ENCODE measurements around the gene MLLT3.

MLLT3 gene

DNA sequence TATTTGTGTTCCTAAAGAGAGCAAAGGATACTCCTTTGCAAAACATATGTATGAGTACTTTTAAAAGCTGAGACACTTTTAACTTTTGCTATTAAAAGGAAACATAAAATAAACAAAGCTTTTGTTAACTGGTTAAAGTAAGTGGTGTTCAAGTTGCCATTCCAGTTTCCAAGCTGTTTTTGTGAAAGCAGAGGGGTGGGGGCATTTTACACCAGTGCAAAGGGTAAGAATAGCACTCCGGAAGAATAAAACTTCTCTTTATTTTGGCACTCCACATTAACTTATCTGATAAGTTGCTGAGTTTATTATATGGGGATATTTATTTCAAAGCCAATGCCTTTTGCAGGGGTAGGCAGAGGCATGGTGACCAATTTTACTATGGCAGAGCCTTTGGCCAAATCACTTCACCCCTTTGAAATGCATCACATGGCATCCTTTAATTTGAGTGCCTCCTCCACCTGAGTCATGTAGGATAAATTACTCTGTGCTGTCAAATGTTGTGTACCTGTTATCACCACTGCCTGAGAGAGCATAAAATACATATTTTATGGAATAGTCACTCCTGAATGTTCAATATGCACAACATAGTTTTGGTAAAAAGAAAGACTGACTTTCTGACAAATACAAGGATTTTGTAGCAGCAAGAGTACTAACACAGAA lies 62.9 kb downstream of the MLLT3 start:
- H3K27me3 ChIP-seq (ENCODE audit: control insufficient read depth, insufficient read depth, low read length): no peaks in the 10 kb centered on the region
- H3K36me3 ChIP-seq (ENCODE audit: control insufficient read depth, insufficient read depth, low read length): no peaks in the 10 kb centered on the region
- no peak overlapping the region for H3K9ac ChIP-seq (ENCODE audit: low read length)
- no peak overlapping the region for H3K4me3 ChIP-seq (ENCODE audit: low read length)
- no peak overlapping the region for H3K27ac ChIP-seq (ENCODE audit: low read depth, low read length)
- H3K4me1 ChIP-seq (ENCODE audit: control insufficient read depth, insufficient read depth, low read length): peaks cover 41% of the 10 kb centered on the region

- Histone ChIP-seq H3K36me3 (ENCODE audit: control insufficient read depth, insufficient read depth, low read length) (no peaks in the 10 kb centered on the region), H3K27ac (ENCODE audit: low read depth, low read length) (peak overlapping the region; percentile 56), H3K4me1 (ENCODE audit: control insufficient read depth, insufficient read depth, low read length) (peaks cover 35% of the 10 kb centered on the region)
Observed at GRCh38 chr9:20558566-20559016, 63.7 kb downstream of the MLLT3 start.

DNA sequence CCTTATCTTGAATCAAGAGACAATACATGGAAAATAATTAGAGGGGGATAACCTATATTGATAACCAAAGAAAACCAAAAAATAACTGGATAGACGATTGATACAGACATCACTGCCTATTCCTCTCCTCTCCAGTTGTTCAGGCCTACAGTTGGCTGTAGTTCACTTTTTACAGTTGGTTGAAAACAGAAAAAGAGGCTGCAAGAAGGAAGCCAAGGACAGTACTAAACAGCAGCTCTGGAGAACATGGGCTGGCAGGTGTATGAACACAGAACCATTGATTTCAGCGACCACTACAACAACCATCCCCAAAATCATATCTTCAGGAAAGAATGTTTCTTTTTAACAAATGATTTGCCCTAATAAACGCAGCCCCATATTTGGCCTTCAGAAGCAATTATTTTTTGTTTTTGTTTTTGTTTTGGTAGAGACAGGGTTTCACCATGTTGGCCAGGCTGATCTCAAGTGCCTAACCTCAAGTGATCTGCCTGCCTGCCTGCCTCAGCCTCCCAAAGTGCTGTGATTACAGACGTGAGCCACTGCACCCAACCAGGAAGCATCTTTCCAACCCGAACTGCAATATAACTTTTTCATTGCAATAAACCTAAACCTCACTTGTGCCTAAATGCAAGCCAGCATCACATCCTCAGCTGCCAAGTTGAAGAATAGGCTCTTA lies 64.3 kb downstream of the MLLT3 start:
- Histone ChIP-seq H3K36me3 (ENCODE audit: control insufficient read depth, insufficient read depth, low read length) (no peaks in the 10 kb centered on the region), H3K4me1 (ENCODE audit: control insufficient read depth, insufficient read depth, low read length) (peaks cover 35% of the 10 kb centered on the region)

More at GRCh38 chr9:20558566-20559016, 63.7 kb downstream of the MLLT3 start:
- Histone ChIP-seq H3K4me3 (ENCODE audit: low read length) (no peak overlapping the region), H3K9ac (ENCODE audit: low read length) (no peak overlapping the region), H3K27me3 (ENCODE audit: control insufficient read depth, insufficient read depth, low read length) (no peaks in the 10 kb centered on the region)

DNA sequence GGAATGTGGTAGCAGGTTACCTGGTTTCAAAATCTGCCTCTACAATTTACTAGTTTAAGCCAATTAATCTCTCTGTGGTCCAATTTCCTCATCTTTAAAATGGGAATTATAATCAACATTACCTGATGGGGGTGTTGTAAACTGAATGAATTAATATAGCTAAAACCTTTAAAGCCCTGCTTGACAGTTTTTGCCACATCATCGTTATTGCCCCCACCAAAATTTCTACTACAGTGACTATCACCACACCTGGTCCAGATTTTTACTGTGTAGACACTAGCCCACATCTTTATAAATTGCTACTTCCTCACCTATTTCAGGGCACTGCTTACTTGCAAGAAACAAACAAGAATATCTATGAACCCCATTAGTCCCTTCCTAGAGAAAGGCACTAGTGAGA lies 65.0 kb downstream of the MLLT3 start:
- H3K4me1 ChIP-seq (ENCODE audit: control insufficient read depth, insufficient read depth, low read length): peaks cover 29% of the 10 kb centered on the region

More for the DNA sequence above, 64.3 kb downstream of the MLLT3 start:
- H3K9ac ChIP-seq (ENCODE audit: low read length): no peak overlapping the region
- H3K27me3 ChIP-seq (ENCODE audit: control insufficient read depth, insufficient read depth, low read length): no peaks in the 10 kb centered on the region
- peak overlapping the region; percentile 56 for H3K27ac ChIP-seq (ENCODE audit: low read depth, low read length)
- no peak overlapping the region for H3K4me3 ChIP-seq (ENCODE audit: low read length)

DNA sequence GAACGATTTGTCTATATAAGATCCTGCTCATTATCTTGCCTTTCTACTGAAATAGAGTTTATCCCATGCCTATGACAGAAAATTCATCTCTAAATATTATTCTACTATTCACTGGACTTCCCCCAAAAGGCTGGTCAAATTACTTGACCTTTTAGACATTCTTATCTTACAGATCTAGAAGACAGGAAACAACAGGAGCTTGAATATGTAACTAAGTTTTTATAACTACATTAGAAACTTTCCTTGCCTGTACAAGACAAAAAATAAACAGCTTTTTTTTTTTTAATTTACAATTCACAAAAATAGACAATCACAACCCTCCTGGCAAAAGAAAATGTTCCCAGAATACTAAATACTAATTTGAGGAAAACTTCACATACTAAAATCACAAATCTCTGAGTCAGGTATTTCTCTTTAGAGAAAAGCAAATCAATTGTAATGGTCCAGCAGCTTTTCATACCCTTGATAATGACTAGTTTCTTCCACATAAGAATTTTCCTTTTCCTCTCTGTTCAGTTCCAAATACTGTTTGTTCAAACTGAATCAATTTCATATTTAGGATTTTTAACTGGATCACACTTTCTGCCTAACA lies 68.6 kb downstream of the MLLT3 start:
- no peaks in the 10 kb centered on the region for H3K36me3 ChIP-seq (ENCODE audit: control insufficient read depth, insufficient read depth, low read length)
- no peaks in the 10 kb centered on the region for H3K27me3 ChIP-seq (ENCODE audit: control insufficient read depth, insufficient read depth, low read length)
- H3K27ac ChIP-seq (ENCODE audit: low read depth, low read length): no peak overlapping the region
- no peak overlapping the region for H3K9ac ChIP-seq (ENCODE audit: low read length)
- no peak overlapping the region for H3K4me3 ChIP-seq (ENCODE audit: low read length)
- H3K4me1 ChIP-seq (ENCODE audit: control insufficient read depth, insufficient read depth, low read length): peaks cover 25% of the 10 kb centered on the region

More for the DNA sequence above, 65.0 kb downstream of the MLLT3 start:
- Histone ChIP-seq H3K36me3 (ENCODE audit: control insufficient read depth, insufficient read depth, low read length) (no peaks in the 10 kb centered on the region), H3K27me3 (ENCODE audit: control insufficient read depth, insufficient read depth, low read length) (no peaks in the 10 kb centered on the region), H3K9ac (ENCODE audit: low read length) (no peak overlapping the region), H3K27ac (ENCODE audit: low read depth, low read length) (peak overlapping the region; percentile 13), H3K4me3 (ENCODE audit: low read length) (no peak overlapping the region)

- peaks cover 18% of the 10 kb centered on the region for H3K4me1 ChIP-seq (ENCODE audit: control insufficient read depth, insufficient read depth, low read length)
- H3K36me3 ChIP-seq (ENCODE audit: control insufficient read depth, insufficient read depth, low read length): no peaks in the 10 kb centered on the region
- no peak overlapping the region for H3K4me3 ChIP-seq (ENCODE audit: low read length)
- H3K27ac ChIP-seq (ENCODE audit: low read depth, low read length): no peak overlapping the region
- H3K9ac ChIP-seq (ENCODE audit: low read length): no peak overlapping the region
- no peaks in the 10 kb centered on the region for H3K27me3 ChIP-seq (ENCODE audit: control insufficient read depth, insufficient read depth, low read length)
Observed at GRCh38 chr9:20552874-20553557, 69.3 kb downstream of the MLLT3 start.

DNA sequence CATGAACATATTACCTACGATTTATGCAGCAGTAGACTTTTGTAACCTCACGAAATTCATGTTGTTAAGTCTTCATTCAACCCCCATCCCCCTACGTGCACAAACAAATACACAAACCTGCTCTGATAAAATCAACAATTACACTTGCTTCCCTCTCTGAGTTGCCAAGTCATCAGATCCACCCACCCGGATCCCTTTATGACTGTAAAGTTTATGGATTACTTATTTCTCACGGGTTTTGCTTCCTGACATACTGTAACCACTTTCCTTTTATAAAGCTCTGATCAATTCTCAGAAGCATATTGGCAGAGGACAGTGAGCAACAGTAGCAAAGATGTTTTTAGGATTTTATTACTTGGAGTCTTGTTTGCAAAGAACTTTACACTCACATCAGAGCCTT lies 70.5 kb downstream of the MLLT3 start:
- Histone ChIP-seq H3K9ac (ENCODE audit: low read length) (no peak overlapping the region), H3K27me3 (ENCODE audit: control insufficient read depth, insufficient read depth, low read length) (no peaks in the 10 kb centered on the region), H3K36me3 (ENCODE audit: control insufficient read depth, insufficient read depth, low read length) (no peaks in the 10 kb centered on the region), H3K4me3 (ENCODE audit: low read length) (no peak overlapping the region), H3K27ac (ENCODE audit: low read depth, low read length) (no peak overlapping the region), H3K4me1 (ENCODE audit: control insufficient read depth, insufficient read depth, low read length) (peaks cover 16% of the 10 kb centered on the region)

DNA sequence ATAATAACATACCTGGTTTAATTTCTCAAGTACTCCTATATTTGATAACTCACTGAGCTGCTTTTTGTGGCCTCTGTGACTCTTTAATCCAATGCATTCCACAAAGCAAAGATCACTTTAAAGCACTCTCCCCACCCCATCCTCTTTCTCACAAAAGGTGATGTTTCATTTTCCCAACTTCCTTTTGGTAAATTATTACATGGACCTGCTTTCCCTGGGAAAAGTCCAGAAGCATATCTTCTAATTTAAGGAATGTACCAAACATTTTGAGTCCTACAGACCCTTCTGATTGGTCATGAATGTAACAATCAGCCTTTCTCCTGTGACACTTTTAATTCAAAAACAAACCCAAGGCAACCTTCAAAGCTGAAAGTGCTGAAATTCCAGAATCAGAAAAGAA lies 71.1 kb downstream of the MLLT3 start:
- Histone ChIP-seq H3K4me1 (ENCODE audit: control insufficient read depth, insufficient read depth, low read length) (peaks cover 16% of the 10 kb centered on the region), H3K27me3 (ENCODE audit: control insufficient read depth, insufficient read depth, low read length) (no peaks in the 10 kb centered on the region), H3K4me3 (ENCODE audit: low read length) (no peak overlapping the region), H3K9ac (ENCODE audit: low read length) (no peak overlapping the region), H3K27ac (ENCODE audit: low read depth, low read length) (no peak overlapping the region), H3K36me3 (ENCODE audit: control insufficient read depth, insufficient read depth, low read length) (no peaks in the 10 kb centered on the region)

DNA sequence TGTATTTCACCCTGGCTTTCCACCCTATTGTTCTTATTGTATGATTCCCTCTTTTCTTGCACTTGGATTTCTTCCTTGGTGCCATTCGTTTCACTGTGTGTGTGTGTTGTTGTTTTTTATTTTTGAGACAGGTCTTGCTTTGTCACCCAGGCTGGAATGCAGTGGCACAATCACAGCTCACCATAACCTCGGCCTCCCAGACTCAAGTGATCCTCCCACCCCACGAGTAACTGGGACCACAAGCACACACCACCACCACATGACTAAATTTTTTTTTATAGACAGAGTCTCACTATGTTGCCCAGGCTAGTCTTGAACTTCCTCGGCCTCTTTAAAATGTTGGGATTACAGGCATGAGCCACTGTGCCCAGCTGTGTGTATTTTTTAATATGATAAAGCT lies 72.0 kb downstream of the MLLT3 start:
- Histone ChIP-seq H3K9ac (ENCODE audit: low read length) (no peak overlapping the region), H3K27me3 (ENCODE audit: control insufficient read depth, insufficient read depth, low read length) (no peaks in the 10 kb centered on the region), H3K4me1 (ENCODE audit: control insufficient read depth, insufficient read depth, low read length) (peaks cover 12% of the 10 kb centered on the region), H3K4me3 (ENCODE audit: low read length) (no peak overlapping the region), H3K27ac (ENCODE audit: low read depth, low read length) (no peak overlapping the region), H3K36me3 (ENCODE audit: control insufficient read depth, insufficient read depth, low read length) (no peaks in the 10 kb centered on the region)

DNA sequence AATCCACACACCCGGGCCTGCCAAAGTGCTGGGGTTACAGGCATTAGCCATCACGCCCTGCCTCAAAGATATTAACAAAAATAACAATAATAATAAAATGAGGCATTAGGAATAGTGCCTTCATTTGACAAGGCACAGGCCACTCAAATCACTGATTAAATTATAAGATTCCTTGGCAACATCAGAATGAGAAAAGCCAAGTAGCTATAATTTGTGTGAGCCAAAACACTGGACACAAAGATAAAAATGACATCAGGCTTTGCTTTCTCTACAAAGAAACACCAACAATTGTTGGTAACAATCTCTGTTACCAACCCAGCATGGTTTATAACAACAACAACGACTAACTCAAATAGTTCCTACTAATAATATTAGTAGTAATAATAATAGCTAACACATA lies 73.2 kb downstream of the MLLT3 start:
- Histone ChIP-seq H3K27me3 (ENCODE audit: control insufficient read depth, insufficient read depth, low read length) (no peaks in the 10 kb centered on the region), H3K36me3 (ENCODE audit: control insufficient read depth, insufficient read depth, low read length) (no peaks in the 10 kb centered on the region), H3K27ac (ENCODE audit: low read depth, low read length) (no peak overlapping the region)

DNA sequence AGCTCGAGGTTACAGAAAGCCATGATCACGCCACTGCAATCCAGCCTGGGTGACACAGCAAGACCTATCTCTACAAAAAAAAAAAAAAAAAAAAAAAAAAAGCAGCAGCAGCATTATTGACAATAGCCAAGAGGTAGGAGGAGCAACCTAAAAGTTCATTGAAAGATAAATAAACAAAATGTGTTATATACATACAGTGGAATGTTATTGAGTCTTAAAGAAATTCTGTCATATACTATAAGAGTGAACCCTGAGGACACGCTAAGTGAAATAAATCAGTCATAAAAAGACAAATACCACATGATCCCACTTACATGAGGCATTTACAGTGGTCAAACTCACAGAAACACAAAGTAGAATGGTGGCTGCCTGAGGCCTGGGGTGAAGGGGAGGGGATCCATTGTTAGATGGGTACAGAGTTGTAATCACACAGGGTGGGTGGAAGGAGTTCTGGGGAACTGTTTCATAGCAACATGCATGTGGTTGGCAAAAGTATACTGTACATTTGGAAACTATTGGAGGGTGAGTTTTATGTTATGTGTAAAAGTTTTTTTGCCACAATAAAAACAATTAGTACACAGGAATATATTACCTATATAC lies 77.2 kb downstream of the MLLT3 start:
- no peaks in the 10 kb centered on the region for H3K36me3 ChIP-seq (ENCODE audit: control insufficient read depth, insufficient read depth, low read length)
- H3K27me3 ChIP-seq (ENCODE audit: control insufficient read depth, insufficient read depth, low read length): no peaks in the 10 kb centered on the region
- H3K4me3 ChIP-seq (ENCODE audit: low read length): no peak overlapping the region
- H3K9ac ChIP-seq (ENCODE audit: low read length): no peak overlapping the region
- H3K27ac ChIP-seq (ENCODE audit: low read depth, low read length): no peak overlapping the region
- H3K4me1 ChIP-seq (ENCODE audit: control insufficient read depth, insufficient read depth, low read length): no peaks in the 10 kb centered on the region

More for the DNA sequence above, 73.2 kb downstream of the MLLT3 start:
- peaks cover 10% of the 10 kb centered on the region for H3K4me1 ChIP-seq (ENCODE audit: control insufficient read depth, insufficient read depth, low read length)
- H3K9ac ChIP-seq (ENCODE audit: low read length): no peak overlapping the region
- H3K4me3 ChIP-seq (ENCODE audit: low read length): no peak overlapping the region
